GM19193 (cell line): ENCODE results near the gene ITGB6.

Experiments used
- POLR2A ChIP-seq: IDR thresholded peaks from 4 replicates; pipeline ENCODE4 v1.6.1; 2011; ENCODE audit not compliant: insufficient read depth, insufficient read length; ENCODE audit errors: extremely low read depth

ITGB6 gene

GRCh38 chr2:160060297-160060696, 139.8 kb downstream of the ITGB6 start:
- TF ChIP-seq POLR2A, result no peak

DNA sequence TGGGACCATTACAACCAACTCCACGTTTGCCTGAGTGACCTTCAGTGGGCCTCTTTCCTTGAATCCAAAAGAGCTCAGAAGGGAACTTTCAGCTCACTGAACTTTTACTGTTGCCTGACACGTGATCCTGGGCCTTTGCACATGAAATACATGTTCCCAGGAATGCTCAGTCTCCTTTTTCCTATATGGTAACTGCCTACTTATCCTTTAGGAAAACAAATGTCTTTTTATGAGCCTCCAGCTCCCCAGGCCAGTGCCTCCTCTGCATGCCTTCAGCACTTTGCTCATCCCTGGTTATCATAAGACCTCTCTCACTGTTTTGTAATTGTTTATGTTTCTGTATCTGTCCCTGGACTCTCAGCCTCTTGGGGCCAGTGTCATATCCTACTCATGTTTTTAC, 142.7 kb downstream of the ITGB6 start:
- TF ChIP-seq POLR2A, result no peak

GRCh38 chr2:160055726-160056108, 144.4 kb downstream of the ITGB6 start:
- TF ChIP-seq POLR2A, result no peak

GRCh38 chr2:160054984-160055725, 144.9 kb downstream of the ITGB6 start:
- no peak for TF ChIP-seq POLR2A

DNA sequence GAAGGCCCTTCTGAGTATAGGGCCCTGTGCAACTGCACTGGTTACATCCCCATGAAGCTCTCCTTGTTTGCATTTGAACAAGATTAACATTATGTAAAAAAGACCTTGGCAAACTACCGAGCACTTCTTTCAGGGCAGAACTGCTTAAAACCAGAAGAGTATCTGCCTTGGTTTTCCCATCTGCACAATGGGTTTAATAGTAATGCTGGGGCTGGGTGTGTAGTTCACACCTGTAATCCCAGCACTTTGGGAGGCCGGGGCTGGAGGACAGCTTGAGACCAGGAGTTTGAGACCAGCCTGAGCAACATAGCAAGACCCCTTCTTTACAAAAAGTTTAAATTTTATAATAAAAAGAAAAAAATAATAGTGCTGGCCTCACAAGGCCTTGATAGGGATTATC, 146.1 kb downstream of the ITGB6 start:
- no peak for TF ChIP-seq POLR2A

GRCh38 chr2:160052531-160052930, 147.5 kb downstream of the ITGB6 start:
- TF ChIP-seq POLR2A, result no peak

- TF ChIP-seq POLR2A, result no peak
Observed at GRCh38 chr2:160051371-160051800, 148.7 kb downstream of the ITGB6 start.

GRCh38 chr2:160050147-160050546, 149.9 kb downstream of the ITGB6 start:
- no peak for TF ChIP-seq POLR2A
